Erythroblast (primary cell): ENCODE results near the gene CMIP.

ENCODE experiments used
- DNase-seq, 2 experiments: peaks; one replicate each; lab custom pipeline; 2025; lab: John Stamatoyannopoulos, UW
- GATA1 ChIP-seq: IDR thresholded peaks from 2 replicates; pipeline ENCODE4 v1.6.1; 2011; ENCODE audit warnings: low read depth, mild to moderate bottlenecking, control low read depth, low read length, moderate library complexity
- POLR2A ChIP-seq: IDR thresholded peaks from 2 replicates; pipeline ENCODE4 v1.6.1; 2011; ENCODE audit warnings: mild to moderate bottlenecking, low read length

Gene CMIP

DNA sequence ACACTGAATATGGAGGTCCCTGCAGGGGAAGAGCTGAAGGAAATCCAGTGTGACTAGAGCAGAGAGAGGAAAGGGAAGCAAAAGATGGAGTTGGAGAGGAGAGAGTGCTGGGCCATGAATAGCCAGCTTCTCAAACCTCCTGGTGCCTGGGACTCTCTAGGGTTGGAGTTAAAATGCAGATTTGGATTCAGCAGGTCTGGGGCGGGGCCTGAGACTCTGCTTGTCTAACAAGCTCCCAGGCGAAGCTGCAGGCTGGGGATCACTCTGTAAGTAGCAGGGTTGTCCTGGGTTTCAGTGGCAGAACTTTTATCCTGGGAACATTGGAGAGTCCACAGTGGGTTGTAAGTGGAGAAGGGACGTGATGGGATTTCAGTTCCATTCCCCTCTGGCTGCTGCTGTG lies 231.1 kb downstream of the CMIP start:
- DNase-seq = no peak
- TF ChIP-seq GATA1 = no peak
- TF ChIP-seq POLR2A = no peak

DNA sequence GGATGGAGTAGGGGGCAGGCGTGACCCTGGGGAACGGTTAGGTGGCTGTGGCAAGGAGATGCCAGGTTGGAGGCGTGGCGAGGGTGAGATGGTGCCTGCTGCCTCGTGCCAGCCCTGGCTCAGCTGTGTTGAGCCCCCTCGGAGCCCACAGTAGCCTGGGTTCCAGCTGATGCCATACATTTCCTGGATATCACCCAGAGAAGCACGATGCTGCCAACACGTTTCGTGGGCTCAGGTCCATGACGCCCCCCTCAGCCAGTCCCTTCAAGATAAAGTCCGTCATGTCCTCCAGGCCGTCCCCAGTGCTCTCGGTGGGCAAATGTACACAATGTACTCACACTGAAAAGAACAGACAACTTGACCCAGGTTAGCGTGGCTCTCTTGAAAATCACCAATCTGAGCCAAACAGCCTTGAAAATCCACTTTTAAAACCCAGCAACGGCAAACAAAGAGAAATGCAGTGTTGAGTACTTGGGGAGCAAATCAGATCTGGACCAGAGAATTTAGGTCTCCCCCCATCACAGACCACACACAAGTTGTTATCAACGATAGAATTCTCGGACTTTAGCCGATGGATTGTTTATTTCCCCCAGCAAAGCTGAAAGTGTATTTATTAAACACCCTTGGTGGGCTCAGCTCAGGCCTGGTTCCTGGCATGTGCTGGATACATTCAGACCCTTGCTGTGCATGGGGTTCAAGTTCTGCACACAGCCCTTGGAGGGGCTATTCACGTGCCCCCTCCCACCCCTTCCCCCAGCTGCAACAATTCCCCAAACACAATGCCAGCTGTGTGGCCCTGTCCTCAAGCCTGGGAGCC lies 231.7 kb downstream of the CMIP start:
- no peak for DNase-seq
- TF ChIP-seq POLR2A (no peak), GATA1 (no peak)

DNA sequence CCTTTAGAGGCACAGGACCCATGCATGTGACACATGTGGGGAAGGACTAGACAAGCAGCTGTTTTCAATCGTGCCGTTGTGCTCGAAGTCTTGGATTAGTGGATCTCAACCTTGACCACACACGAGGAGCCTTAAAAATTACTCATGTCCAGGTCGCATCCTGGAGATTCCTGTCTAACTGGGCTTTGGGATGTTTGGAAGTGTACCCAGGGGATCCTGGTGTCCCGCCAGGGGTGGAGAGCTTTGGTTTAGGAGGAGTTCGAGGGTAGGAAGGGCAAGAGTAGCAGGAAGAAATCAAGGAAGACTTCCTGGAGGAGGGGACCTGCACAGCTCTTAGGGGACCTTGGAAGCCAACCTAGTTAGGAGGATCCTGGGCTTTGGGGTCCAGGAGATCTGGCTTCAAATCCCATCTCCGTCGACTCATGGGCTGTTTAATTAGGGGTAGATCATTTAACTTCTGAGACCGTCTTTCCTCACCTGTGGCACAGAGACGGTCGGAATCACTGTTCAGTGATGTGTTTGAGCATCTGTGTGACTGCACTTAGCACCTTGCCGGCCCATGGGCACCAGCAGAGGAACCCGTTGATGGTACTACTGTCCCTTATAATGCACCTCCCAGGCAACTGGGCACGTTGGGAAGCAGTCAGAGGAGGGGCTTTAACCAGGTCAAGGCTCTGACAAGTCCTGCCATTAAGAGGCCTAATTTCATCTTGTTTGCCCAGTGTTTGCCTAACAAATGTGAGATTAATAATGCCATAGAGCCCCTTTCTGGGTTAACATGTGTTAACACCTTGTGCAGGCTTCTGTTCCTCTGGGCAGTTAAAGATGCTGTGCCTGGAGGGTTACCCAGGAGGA lies 232.5 kb downstream of the CMIP start:
- TF ChIP-seq GATA1 (no peak), POLR2A (no peak)
- no peak for DNase-seq

DNA sequence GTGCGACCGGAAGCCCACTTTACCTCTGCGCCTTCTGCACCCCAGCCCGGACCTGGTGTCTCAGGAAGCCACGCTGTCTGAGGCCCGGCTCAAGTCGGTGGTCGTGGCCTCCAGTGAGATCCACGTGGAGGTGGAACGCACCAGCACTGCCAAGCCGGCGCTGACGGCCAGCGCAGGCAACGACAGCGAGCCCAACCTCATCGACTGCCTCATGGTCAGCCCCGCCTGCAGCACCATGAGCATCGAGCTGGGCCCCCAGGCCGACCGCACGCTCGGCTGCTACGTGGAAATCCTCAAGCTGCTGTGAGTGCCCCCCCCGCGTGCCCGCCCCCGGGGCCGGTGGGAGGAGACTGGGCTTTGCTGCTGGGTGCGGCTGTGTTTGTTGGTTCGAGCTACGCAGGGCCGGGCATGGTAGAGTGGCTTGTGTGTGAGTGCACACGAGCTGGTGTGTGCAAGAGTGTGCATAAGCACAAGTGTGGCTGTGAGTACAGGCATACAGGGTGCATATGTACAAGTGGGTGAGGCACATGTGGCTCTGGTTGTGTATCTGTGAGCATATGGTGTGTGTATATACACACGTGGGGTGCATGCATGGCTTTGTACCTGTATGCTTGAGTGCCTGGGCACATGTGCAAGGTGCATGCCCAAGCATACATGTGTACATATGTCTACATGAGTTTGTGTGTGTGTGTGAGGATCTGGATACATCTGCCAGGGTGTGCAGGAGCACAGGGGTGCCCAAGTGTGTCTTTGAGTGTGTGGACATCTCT lies 233.9 kb downstream of the CMIP start:
- DNase-seq = no peak
- TF ChIP-seq POLR2A (no peak), GATA1 (no peak)

DNA sequence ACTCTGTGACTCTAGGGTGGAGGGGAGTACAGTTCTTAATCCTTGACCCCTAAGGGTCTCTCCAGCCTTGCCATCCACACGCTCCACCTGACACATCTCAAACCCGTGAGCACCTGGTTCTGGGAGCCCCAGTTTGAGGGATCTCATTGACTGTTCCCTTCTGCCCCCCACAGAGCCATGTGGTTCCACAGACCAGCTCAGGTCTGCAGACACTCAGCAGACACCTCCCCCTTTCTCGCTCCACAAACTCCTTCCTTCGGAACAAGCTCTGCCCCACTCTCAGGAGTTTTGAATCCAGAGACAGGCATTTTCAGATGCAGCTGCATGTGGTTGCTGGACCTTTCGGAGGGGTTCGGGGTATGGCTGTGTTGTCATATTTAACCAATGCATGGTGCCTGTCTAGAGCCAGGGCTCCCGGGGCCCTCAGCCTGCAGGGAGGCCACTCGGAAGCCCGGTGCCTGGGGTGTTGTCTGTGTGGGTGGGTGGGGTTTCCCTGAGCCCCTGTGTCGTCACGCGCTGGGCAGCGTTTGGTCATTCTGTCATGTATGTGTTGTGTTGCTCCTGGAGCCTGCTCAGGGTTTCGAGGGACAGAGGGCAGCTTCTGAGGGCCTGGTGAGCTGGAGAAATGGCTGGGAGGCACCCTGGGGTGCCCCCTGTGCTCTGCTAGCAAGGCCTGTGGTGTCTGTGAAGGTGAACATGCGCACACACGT lies 235.3 kb downstream of the CMIP start:
- no peak for DNase-seq
- TF ChIP-seq POLR2A = no peak
- TF ChIP-seq GATA1 = no peak

DNA sequence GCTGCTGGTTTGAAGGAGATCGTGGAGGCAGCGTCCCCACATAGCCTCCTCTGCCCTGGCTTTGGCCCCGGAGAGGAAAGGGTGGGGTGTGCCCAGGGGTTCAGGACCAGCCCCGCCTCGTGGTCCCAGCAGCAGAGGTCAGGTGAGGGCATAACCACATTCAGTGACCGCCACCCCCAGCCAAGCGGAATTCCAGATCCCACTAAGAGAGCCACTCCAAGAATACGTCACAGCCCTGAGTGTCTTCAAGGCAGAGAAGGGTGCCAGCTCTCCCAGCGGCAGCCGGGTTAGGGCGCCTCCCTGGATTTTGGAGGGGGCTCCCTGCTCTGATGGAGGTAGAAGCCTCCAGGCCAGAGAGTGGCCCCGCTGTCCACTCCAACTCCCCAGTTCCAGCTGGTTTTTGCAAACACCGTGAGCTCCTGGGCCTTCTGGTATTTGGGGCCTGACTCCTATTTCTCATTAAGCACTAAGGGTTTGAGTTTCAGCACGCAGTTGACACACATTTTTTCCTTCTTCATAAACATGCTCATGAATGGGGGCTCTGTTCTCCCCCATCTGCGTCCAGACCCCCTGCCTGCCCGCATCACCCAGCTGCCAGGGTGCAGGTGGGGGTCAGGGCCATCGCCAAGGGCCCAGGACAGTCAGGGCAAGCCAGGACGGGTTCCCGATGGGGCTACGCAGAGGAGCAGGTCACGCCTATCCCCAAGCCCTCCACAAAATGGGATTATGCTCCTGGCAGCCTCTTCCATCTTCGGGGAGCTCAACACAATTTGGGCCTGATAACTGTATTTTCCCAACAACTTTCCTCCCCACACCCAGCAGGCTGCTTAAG lies 236.1 kb downstream of the CMIP start:
- TF ChIP-seq POLR2A (no peak), GATA1 (no peak)
- no peak for DNase-seq

DNA sequence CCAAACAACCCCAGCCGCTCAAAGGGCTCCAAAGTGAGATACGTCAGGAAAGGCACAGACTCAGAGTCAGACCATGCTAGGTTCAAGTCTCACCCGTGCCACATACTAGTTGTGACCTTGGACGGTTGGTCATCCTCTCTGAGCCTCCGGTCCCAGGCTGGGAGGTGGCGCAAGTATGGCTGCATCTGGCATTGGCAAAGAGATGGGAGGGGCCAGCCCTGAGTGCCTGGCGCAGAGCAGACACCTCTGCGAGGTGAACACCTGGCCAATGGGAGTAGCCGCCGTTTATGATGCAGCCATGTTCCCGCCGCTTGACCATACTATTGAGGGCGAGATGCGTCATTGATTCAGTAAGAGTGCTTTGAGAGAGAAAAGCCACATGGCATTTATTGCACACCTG lies 236.7 kb downstream of the CMIP start:
- TF ChIP-seq GATA1 (no peak), POLR2A (no peak)
- DNase-seq = no peak

DNA sequence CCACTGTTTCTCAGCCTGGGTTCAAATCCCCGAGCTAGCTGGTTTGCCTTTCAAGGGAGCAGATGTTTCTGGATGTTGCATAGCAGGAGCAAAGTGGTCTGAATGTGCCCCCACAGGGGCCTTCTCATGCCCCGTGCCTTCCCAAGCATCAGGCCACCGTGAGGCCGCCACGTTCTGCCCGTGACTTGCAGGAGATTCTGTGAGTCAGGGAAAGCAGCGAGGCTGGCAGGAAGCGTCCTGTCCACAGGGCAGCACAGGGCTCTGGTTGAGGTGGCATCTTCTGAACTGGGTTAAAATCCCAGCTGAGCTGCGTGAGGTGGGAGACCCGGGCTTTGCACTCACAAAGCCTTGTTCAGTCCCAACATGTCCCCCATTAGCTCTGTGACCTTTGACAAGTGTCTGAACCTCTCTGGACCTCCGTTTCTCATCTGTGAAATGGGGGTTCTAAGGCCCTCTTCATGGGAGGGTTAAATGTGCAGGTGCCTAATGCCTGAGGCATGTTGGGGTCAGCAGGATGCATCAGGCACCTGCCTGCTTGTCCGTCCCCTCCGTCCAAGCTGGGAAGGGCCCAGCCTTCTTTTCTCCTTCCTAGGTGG lies 239.7 kb downstream of the CMIP start:
- DNase-seq = no peak
- TF ChIP-seq POLR2A = no peak
- no peak for TF ChIP-seq GATA1

DNA sequence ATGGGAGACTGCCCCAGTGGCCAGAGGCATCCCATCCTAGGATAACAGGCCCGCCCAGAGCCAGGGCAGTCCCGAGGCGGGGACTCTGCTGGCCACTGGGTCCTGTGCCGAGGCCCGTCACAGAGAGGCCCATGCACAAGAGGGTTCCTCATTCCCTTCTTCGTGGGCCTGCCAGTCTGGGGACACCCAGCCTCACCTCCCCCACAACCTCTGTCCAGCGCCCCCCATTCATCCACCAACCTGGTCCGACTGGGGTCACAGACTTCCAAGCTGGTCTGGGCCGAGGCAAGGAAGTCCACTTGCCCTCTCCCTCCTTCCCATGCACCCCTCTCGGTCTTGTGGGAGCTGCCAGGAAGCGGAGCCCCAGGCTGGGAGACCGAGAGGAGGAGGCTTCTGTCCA lies 240.3 kb downstream of the CMIP start:
- DNase-seq = no peak
- TF ChIP-seq GATA1 = no peak
- no peak for TF ChIP-seq POLR2A

DNA sequence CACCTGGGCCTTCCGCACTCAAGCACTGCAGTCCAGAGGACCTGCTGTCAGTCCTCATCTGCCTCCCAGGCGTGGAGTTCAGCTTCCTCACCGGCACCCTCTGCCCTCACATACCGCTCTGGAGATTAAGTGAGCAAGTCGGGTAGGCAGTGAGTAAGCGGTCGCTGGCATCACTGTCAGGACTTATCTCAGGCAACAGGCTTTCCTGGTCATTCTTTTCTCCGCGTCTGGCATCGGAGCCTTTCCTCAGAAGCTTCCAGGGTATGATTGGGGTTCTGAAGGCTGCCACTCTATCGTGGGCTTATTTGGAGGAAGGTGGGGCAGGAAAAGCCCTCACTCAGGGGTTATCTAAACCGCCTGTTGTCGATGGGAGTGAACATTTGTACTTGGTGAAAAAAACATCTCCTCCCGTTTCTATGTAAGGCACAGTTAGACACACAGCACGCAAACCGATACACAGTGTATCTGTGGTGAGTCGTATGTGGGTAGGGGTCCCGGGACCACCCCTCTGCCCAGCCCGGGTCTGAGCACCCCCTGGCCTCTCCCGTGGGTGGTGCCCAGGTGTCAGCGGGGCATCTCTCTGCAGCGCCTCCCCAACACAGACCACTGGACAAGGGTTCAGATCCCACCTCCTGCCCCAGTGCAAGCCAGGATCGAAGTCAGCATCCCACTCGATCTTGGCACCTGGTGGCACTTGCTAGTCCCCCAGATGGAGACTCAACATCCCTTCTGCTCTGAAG lies 242.0 kb downstream of the CMIP start:
- DNase-seq = peak; percentile 90 to 95

DNA sequence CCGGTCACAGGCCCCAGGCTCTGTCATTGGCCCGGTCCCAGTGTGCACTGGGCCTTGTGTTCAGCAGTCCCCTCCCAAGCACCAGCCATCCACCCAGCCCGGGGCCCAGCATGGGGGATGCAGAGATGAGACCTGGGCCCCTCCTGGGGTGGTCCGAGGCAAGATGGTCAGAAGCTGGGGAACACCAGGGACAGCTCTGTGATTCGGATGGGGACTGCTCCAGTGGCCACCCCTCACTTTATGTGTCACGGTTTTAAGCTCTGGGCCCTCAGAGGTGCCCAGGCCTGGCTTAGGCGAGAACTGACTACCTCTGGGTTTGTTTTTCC lies 242.5 kb downstream of the CMIP start:
- no peak for DNase-seq
- no peak for TF ChIP-seq GATA1
- no peak for TF ChIP-seq POLR2A

More for the DNA sequence above, 242.0 kb downstream of the CMIP start:
- TF ChIP-seq POLR2A = peak; percentile 84
- peak; percentile 35 for TF ChIP-seq GATA1
